SK-N-SH (cell line): Measurements from ENCODE around the gene TBC1D5.

ENCODE experiments used
- CTCF ChIP-seq: fragments of 200-600 bp; sonication (generic); IDR thresholded peaks from 2 replicates; pipeline ENCODE4 v1.6.1; 2017; ENCODE audit warnings: antibody characterized with exemption, mild to moderate bottlenecking, moderate library complexity
- IRF3 ChIP-seq: fragments of 150-350 bp; IDR thresholded peaks from 2 replicates; pipeline ENCODE4 v1.6.1; 2016; ENCODE audit warnings: mild to moderate bottlenecking, low read depth, low read length
- JUND ChIP-seq: IDR thresholded peaks from 2 replicates; pipeline ENCODE4 v1.4.0; 2012
- NFIC ChIP-seq: IDR thresholded peaks from 2 replicates; pipeline ENCODE4 v1.4.0; 2012; ENCODE audit warnings: borderline replicate concordance
- NRF1 ChIP-seq: IDR thresholded peaks from 2 replicates; pipeline ENCODE4 v1.6.1; 2012; ENCODE audit warnings: low read depth, mild to moderate bottlenecking, low read length
- POLR2AphosphoS5 ChIP-seq: IDR thresholded peaks from 2 replicates; pipeline ENCODE4 v1.6.1; 2012; ENCODE audit warnings: low read depth, low read length
- TAF1 ChIP-seq: IDR thresholded peaks from 2 replicates; pipeline ENCODE4 v1.6.1; 2012; ENCODE audit warnings: low read depth, mild to moderate bottlenecking, low read length, moderate library complexity, borderline replicate concordance
- USF2 ChIP-seq: fragments of 150-350 bp; IDR thresholded peaks from 2 replicates; pipeline ENCODE4 v1.6.1; 2017; ENCODE audit warnings: antibody characterized with exemption, low read length, low read depth, borderline replicate concordance
- YY1 ChIP-seq: IDR thresholded peaks from 2 replicates; pipeline ENCODE4 v1.4.0; 2012; ENCODE audit warnings: low read depth, mild to moderate bottlenecking
- TF ChIP-seq, protein P1 (sequence below): IDR thresholded peaks from 2 replicates; pipeline ENCODE4 v1.4.0; 2012; ENCODE audit warnings: low read depth, borderline replicate concordance

- TF ChIP-seq YY1, result no peak
- no peak for TF ChIP-seq CTCF
- TF ChIP-seq IRF3, result no peak
- TF ChIP-seq TAF1, result no peak
- no peak for TF ChIP-seq POLR2AphosphoS5
- no peak for TF ChIP-seq NFIC
- TF ChIP-seq NRF1, result no peak
- no peak for TF ChIP-seq USF2
- TF ChIP-seq, protein P1, sequence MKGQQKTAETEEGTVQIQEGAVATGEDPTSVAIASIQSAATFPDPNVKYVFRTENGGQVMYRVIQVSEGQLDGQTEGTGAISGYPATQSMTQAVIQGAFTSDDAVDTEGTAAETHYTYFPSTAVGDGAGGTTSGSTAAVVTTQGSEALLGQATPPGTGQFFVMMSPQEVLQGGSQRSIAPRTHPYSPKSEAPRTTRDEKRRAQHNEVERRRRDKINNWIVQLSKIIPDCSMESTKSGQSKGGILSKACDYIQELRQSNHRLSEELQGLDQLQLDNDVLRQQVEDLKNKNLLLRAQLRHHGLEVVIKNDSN, result no peak
- no peak for TF ChIP-seq JUND
Observed at GRCh38 chr3:17398959-17399551, 343.4 kb downstream of the TBC1D5 start.
